Progenitor cell of endocrine pancreas (in vitro differentiated cells): ENCODE measurements around the gene OR2V1. TPM values are rescaled to one million over a fixed set of nuclear protein-coding genes. Genes with fewer than 3 reads are reported as not detected.

ENCODE experiments used
- DNase-seq: peaks from one replicate; pipeline ENCODE4 v3.0.0; 2021; ENCODE audit warnings: low spot score; ENCODE audit not compliant: unreplicated experiment
- H3K27ac Mint-ChIP-seq: 2 replicates; pipeline ENCODE4 v1.8.0; 2021; ENCODE audit warnings: mild to moderate bottlenecking, moderate library complexity, mixed read lengths
- H3K27me3 Mint-ChIP-seq: 2 replicates; pipeline ENCODE4 v1.8.0; 2021; ENCODE audit warnings: mixed read lengths
- H3K36me3 Mint-ChIP-seq: 2 replicates; pipeline ENCODE4 v1.8.0; 2022; ENCODE audit warnings: mixed read lengths; ENCODE audit not compliant: insufficient read depth
- H3K4me1 Mint-ChIP-seq: 2 replicates; pipeline ENCODE4 v1.8.0; 2021; ENCODE audit warnings: low read depth, mixed read lengths
- H3K4me3 Mint-ChIP-seq: 2 replicates; pipeline ENCODE4 v1.8.0; 2021; ENCODE audit warnings: low read depth, mild to moderate bottlenecking, moderate library complexity, mixed read lengths
- H3K9me3 Mint-ChIP-seq: 2 replicates; pipeline ENCODE4 v1.8.0; 2021; ENCODE audit warnings: low read depth, mixed read lengths
- total RNA-seq: library from RNA; stranded (reverse); gene quantifications from 2 replicates; pipeline ENCODE4 v1.2.1, GENCODE V29; 2021
- TF ChIP-seq, protein P1 (sequence below): fragments of 200-600 bp; sonication (generic); IDR thresholded peaks from one replicate; pipeline ENCODE4 v1.5.0; 2021; ENCODE audit warnings: antibody characterized with exemption, mild to moderate bottlenecking; ENCODE audit not compliant: unreplicated experiment

OR2V1 gene
- total RNA-seq, 1 donor from 2014 or later, result not detected

DNA sequence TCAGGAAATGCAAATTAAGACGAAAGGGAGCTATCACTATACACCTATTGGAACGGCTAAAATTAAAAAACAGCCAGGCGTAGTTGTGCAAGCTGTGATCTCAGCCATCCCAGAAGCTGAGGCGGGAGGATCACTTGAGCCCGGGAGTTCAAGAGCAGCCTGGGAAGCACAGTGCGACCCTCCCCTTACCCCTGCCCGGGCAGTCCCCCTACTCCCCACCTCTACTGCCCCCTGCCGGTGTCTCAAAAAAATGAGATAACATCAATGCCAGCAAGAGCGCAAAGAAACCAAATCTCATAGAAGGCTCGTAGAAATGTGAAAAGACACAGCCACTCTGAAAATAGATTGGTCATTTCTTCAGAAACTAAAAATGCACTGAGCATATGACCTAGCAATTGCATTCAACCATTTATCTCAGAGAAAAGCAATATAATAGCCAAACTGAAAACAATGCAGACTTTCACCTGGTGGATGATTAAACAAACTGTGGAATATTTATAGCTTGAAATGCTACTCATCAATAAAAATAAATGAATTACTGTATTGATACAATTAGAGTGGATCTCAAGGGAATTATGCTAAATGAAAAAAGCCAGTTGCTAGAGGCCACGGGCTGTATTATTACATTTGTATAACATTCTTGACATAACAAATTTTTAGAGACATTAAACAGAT lies 37.0 kb upstream of the OR2V1 start:
- Mint-ChIP-seq H3K27me3 (peaks cover 96% of the 10 kb centered on the region), H3K36me3 (no peaks in the 10 kb centered on the region), H3K4me1 (peaks cover 9% of the 10 kb centered on the region), H3K4me3 (no peak overlapping the region), H3K27ac (no peak overlapping the region), H3K9me3 (no peaks in the 10 kb centered on the region)
- TF ChIP-seq, protein P1, sequence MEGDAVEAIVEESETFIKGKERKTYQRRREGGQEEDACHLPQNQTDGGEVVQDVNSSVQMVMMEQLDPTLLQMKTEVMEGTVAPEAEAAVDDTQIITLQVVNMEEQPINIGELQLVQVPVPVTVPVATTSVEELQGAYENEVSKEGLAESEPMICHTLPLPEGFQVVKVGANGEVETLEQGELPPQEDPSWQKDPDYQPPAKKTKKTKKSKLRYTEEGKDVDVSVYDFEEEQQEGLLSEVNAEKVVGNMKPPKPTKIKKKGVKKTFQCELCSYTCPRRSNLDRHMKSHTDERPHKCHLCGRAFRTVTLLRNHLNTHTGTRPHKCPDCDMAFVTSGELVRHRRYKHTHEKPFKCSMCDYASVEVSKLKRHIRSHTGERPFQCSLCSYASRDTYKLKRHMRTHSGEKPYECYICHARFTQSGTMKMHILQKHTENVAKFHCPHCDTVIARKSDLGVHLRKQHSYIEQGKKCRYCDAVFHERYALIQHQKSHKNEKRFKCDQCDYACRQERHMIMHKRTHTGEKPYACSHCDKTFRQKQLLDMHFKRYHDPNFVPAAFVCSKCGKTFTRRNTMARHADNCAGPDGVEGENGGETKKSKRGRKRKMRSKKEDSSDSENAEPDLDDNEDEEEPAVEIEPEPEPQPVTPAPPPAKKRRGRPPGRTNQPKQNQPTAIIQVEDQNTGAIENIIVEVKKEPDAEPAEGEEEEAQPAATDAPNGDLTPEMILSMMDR, result peak; percentile 61
- peak; percentile 39 for DNase-seq

DNA sequence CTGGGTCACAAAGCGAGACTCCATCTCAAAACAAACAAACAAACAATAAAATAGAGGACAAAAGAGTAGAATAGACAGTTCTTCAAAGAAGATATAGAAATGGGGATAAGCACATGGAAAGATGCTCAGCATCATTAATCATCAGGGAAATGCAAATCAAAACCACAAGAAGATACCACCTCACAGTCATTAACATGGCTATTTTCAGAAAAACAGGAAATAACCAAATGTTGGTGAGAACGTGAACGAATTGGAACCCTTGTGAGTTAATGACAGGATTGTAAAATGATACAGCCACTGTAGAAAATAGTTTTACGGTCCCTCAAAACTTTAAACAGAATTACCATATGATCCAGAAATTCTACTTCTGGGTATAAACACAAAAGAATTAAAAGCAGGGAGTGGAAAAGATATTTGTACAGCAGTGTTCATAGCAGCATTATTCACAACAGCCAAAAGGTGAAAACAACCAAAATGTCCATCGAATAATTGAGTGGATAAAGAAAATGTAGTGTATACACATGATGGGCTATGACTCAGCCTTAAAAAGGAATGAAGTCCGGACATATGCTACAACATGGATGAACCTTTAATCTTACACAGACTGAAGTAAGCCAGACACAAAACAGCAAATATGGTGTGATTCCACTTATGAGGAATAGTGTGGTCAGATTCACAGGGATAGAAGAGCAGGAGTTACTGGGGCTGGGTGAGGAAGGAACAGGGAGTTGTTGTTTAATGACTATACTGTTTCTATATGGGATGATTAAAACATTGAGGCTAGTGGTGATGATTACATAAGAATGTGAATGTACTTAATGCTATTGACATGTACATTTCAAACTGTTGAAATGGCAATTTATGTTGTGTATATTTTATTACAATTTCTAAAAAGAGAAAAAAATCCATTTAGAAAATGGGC lies 36.1 kb upstream of the OR2V1 start:
- Mint-ChIP-seq H3K4me1 (peaks cover 9% of the 10 kb centered on the region), H3K4me3 (no peak overlapping the region), H3K27ac (no peak overlapping the region), H3K9me3 (no peaks in the 10 kb centered on the region), H3K27me3 (peaks cover 95% of the 10 kb centered on the region), H3K36me3 (no peaks in the 10 kb centered on the region)
- TF ChIP-seq, protein P1, result no peak
- no peak for DNase-seq

DNA sequence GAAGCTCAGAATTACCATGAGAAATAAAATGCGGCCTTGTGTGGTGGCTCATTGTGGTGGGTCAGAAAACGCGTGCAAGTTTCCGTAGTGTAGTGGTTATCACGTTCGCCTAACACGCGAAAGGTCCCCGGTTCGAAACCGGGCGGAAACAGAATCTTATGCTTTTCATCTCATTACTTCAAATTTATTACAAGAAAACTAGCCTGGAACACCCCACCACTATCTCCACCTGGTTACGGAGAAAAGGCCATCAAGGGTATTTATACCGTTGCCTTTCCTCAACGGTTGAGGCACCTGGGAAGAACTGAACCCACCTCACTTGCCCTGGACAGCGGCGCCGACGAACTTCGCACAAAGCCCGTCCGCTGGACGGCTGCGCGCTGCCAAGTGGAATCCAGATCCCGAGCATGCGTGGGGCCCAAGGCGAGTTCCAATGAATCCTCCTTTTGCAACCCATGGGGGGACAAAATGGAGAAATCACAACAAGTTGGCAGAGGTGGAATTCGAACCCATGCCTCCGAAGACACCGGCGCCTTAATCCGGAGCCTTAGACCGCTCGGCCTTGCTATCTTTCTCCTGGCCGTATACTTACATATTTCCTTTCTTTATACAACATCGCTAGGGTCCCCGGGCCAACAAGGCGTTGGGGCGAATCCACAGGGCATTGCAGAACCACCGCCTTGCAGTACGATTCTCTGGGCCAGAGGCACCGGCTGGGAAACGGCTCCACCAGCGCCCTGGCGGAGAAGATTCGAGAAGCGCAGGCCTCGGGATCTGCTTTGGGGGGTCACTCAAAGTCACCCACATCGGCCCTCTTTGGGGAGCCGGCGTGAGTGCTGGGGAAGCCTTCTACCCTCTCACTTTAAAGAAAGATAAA lies 33.3 kb upstream of the OR2V1 start:
- H3K27me3 Mint-ChIP-seq, result peaks cover 77% of the 10 kb centered on the region
- H3K27ac Mint-ChIP-seq, result no peak overlapping the region
- TF ChIP-seq, protein P1, result no peak
- H3K4me1 Mint-ChIP-seq, result peaks cover 1% of the 10 kb centered on the region
- H3K36me3 Mint-ChIP-seq, result no peaks in the 10 kb centered on the region
- DNase-seq, result no peak
- H3K9me3 Mint-ChIP-seq, result no peaks in the 10 kb centered on the region
- H3K4me3 Mint-ChIP-seq, result no peak overlapping the region

DNA sequence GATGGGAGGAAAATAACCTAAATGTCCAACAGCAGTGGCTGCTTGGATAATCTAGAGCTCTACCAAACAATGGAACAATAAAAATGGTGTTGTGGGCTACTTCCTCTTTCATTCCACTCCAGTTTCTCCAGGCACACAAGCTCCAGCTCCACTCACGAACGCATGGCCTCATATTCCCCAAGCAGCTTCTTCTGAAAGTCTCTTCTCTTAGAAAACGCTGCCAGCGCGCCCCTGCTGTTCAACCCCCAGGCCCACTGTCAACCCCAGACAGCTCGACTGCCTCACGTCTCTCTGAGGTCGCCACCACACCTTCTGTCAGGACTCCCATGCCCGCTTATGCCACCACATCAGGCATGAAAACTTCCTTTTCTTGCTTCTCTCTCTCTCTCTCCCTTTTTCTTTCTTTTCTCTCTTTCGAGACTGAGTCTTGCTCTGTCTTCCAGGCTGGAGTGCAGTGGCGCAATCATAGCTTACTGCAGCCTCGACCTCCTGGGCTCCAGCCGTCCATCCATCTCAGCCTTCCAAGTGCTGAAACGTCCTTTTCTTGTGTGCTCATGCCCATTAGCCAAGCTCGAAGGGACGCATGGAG lies 32.6 kb upstream of the OR2V1 start:
- Mint-ChIP-seq H3K36me3 (no peaks in the 10 kb centered on the region), H3K4me1 (peaks cover 1% of the 10 kb centered on the region), H3K4me3 (no peak overlapping the region), H3K27me3 (peaks cover 72% of the 10 kb centered on the region), H3K27ac (no peak overlapping the region), H3K9me3 (no peaks in the 10 kb centered on the region)
- TF ChIP-seq, protein P1, result no peak
- DNase-seq, result no peak
